ENCODE measurements around the gene SORCS2. TPM values are rescaled to one million over a fixed set of nuclear protein-coding genes. Genes with fewer than 3 reads are reported as not detected.

The SORCS2 gene
- total RNA-seq, 2 experiments from 2014 or later = 0.03 TPM; not detected in 1

- POLR2A ChIA-PET = no interaction called here
- no peak for TF ChIP-seq CTCF (conservative IDR thresholded peaks at IDR 0.05; ENCODE audit: low read length)
- TF ChIP-seq EZH2phosphoT487 (IDR thresholded peaks at IDR 0.05; ENCODE audit: borderline replicate concordance, low read depth, low read length) = no peak
- CTCF ChIA-PET (ENCODE audit: unreplicated experiment) = no interaction called here
- Histone ChIP-seq H3K36me3 (ENCODE audit: insufficient read depth, low read length) (no peaks in the 10 kb centered on the region), H4K20me1 (ENCODE audit: insufficient read depth, low read length) (no peaks in the 10 kb centered on the region), H3K27ac (ENCODE audit: low read depth, low read length, poor library complexity, severe bottlenecking) (no peak overlapping the region), H3K9me3 (ENCODE audit: low read length) (no peaks in the 10 kb centered on the region), H3K9me2 (ENCODE audit: insufficient read depth, low read length) (no peaks in the 10 kb centered on the region), H2AFZ (ENCODE audit: low read length) (no peak overlapping the region), H3K4me1 (ENCODE audit: insufficient read depth, low read length, poor library complexity, severe bottlenecking) (no peaks in the 10 kb centered on the region), H3K4me3 (ENCODE audit: low read depth, low read length, poor library complexity, severe bottlenecking) (no peak overlapping the region), H3K79me2 (ENCODE audit: insufficient read depth, low read depth, low read length) (no peaks in the 10 kb centered on the region), H3K4me2 (ENCODE audit: low read length) (no peak overlapping the region)
- intact Hi-C loops (cut with micrococcal nuclease; ENCODE audit: unreplicated experiment) = no loop called here
- DNase-seq (ENCODE audit: low spot score) = no peak
- BruUV-seq (replicated peaks) = no TSS peak
Measured at GRCh38 chr4:7529368-7530080, 337.2 kb downstream of the SORCS2 start.

DNA sequence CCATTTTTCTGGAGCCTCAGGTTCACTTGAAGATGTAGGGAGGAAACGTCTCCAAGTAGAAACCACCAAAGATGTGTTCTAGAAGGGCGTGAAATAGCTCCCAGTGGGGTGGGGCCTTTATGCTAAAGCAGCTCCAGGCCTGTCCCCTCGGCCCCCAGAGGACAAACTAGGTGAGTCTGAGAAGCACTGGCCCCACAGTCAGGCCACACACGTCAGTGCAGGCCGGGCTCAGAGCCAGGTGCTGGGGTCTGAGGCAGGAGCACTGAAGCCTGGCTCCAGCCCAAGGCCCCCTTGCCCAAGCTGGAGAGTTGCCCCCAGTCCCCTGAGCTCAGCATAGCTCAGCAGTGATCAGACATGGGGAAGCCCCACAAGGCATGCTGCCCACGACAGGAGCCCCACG lies 337.7 kb downstream of the SORCS2 start:
- H3K79me2 ChIP-seq (ENCODE audit: insufficient read depth, low read depth, low read length) = no peaks in the 10 kb centered on the region
- POLR2A ChIA-PET = no interaction called here
- no peaks in the 10 kb centered on the region for H4K20me1 ChIP-seq (ENCODE audit: insufficient read depth, low read length)
- H3K9me3 ChIP-seq (ENCODE audit: low read length) = no peaks in the 10 kb centered on the region
- no peak for DNase-seq (ENCODE audit: low spot score)
- no peaks in the 10 kb centered on the region for H3K36me3 ChIP-seq (ENCODE audit: insufficient read depth, low read length)
- no peaks in the 10 kb centered on the region for H3K9me2 ChIP-seq (ENCODE audit: insufficient read depth, low read length)
- no peak overlapping the region for H2AFZ ChIP-seq (ENCODE audit: low read length)
- H3K4me3 ChIP-seq (ENCODE audit: low read depth, low read length, poor library complexity, severe bottlenecking) = no peak overlapping the region
- CTCF ChIA-PET (ENCODE audit: unreplicated experiment) = no interaction called here
- H3K27ac ChIP-seq (ENCODE audit: low read depth, low read length, poor library complexity, severe bottlenecking) = no peak overlapping the region
- TF ChIP-seq CTCF (conservative IDR thresholded peaks at IDR 0.05; ENCODE audit: low read length) (no peak), EZH2phosphoT487 (IDR thresholded peaks at IDR 0.05; ENCODE audit: borderline replicate concordance, low read depth, low read length) (no peak)
- no TSS peak for BruUV-seq (replicated peaks)
- H3K4me2 ChIP-seq (ENCODE audit: low read length) = no peak overlapping the region
- intact Hi-C loops (cut with micrococcal nuclease; ENCODE audit: unreplicated experiment) = no loop called here
- no peaks in the 10 kb centered on the region for H3K4me1 ChIP-seq (ENCODE audit: insufficient read depth, low read length, poor library complexity, severe bottlenecking)

- Histone ChIP-seq H3K4me1 (ENCODE audit: insufficient read depth, low read length, poor library complexity, severe bottlenecking) (no peaks in the 10 kb centered on the region), H4K20me1 (ENCODE audit: insufficient read depth, low read length) (no peaks in the 10 kb centered on the region), H2AFZ (ENCODE audit: low read length) (no peak overlapping the region), H3K4me2 (ENCODE audit: low read length) (no peak overlapping the region), H3K79me2 (ENCODE audit: insufficient read depth, low read depth, low read length) (no peaks in the 10 kb centered on the region), H3K9me3 (ENCODE audit: low read length) (no peaks in the 10 kb centered on the region), H3K9me2 (ENCODE audit: insufficient read depth, low read length) (no peaks in the 10 kb centered on the region), H3K27ac (ENCODE audit: low read depth, low read length, poor library complexity, severe bottlenecking) (no peak overlapping the region), H3K36me3 (ENCODE audit: insufficient read depth, low read length) (no peaks in the 10 kb centered on the region), H3K4me3 (ENCODE audit: low read depth, low read length, poor library complexity, severe bottlenecking) (no peak overlapping the region)
- ChIA-PET CTCF (ENCODE audit: unreplicated experiment) (no interaction called here), POLR2A (no interaction called here)
- intact Hi-C loops (cut with micrococcal nuclease; ENCODE audit: unreplicated experiment) = no loop called here
- no peak for DNase-seq (ENCODE audit: low spot score)
- no peak for TF ChIP-seq CTCF (conservative IDR thresholded peaks at IDR 0.05; ENCODE audit: low read length)
- no peak for TF ChIP-seq EZH2phosphoT487 (IDR thresholded peaks at IDR 0.05; ENCODE audit: borderline replicate concordance, low read depth, low read length)
- BruUV-seq (replicated peaks) = no TSS peak
Measured at GRCh38 chr4:7530932-7531639, 338.7 kb downstream of the SORCS2 start.

Data from OCI-LY7 (cell line).